HG03439 (cell line): ENCODE results near the gene MRPS21.

Source experiments
- ATAC-seq: cut with Tn5 transposase; IDR thresholded peaks from one replicate; pipeline ENCODE4 v1.9.1; 2021; ENCODE audit warnings: mild to moderate bottlenecking, moderate library complexity; ENCODE audit not compliant: unreplicated experiment

Gene MRPS21

DNA sequence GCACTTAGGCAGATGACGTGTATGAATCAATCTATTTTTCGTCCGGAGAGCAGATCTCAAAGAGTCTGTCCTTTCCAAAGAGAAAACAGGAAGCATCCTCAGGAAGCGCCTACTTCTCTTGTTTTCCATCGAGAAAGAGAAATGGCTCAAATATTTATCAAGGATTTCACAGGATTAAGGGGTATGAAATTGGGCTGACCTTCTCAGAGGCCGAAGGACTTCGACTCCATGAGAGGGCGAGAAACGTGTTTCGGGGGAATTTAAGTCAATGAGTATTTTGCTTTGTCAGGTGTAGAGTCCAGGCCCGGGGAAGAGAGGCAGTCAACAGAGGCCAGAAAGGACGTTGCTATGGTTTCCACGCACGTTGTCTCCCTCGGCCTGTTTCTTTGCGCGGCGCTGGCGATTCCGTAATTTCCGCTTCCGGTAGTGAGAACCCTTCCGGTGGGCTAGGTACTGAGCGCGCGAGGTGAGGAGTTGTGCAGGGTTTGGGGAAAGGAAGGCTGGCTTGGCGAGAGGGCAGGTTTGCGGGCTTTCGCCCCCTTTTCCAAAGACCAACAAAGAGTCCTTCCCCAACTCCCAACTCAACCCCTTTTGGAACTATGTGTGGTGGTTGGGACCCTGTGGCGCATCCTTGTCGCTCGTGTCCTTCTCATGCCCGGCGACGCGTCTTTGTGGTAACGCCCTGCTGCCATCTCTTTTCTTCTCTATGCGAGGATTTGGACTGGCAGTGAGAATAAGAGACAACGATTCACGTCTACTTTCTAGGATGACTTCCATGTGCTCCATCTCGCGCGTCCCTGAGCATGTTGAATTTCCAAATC is at the start of gene MRPS21:
TSS of gene MRPS21 (plus strand) at position 429 of the 821 bp plus-strand sequence. CDS start 506 bp downstream, outside the sequence.
- peak; percentile 89 for ATAC-seq

DNA sequence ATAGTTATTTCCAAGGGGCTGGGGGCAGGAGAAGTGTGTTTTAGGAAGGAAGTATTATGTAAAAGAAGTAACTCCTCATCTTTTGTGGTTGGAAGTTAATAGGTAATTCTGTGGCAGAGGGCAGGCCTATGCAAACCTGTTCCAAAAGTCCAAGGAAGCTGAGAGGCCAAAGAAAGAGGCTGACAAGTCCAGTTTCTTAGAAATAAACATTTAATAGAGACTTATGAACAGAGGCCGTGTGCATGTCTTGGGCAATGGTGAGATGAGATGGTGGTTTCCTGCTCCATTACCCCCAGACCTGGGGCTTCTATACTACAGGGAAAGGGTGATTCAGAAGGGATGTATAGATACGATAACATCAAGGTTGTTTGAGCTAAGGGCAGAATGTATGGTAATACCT is 43.7 kb upstream of the MRPS21 start:
- no peak for ATAC-seq

DNA sequence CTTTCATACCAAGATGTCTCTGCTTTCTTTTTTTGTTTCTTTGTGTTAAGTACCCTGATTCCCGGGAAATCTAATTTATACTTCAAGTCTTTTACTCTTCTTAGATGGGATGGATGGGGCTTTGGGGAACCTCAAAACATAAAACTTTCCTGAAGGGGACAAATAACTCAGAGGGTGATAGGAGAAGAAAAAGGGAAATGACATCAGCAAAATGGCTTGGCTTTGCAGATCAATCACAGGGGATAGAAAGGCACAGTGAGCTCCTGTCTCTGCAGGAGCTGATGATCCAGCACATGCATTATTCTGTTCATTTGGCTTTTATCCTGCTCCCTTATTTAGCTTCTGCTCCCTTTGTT is 37.5 kb upstream of the MRPS21 start:
- no peak for ATAC-seq

DNA sequence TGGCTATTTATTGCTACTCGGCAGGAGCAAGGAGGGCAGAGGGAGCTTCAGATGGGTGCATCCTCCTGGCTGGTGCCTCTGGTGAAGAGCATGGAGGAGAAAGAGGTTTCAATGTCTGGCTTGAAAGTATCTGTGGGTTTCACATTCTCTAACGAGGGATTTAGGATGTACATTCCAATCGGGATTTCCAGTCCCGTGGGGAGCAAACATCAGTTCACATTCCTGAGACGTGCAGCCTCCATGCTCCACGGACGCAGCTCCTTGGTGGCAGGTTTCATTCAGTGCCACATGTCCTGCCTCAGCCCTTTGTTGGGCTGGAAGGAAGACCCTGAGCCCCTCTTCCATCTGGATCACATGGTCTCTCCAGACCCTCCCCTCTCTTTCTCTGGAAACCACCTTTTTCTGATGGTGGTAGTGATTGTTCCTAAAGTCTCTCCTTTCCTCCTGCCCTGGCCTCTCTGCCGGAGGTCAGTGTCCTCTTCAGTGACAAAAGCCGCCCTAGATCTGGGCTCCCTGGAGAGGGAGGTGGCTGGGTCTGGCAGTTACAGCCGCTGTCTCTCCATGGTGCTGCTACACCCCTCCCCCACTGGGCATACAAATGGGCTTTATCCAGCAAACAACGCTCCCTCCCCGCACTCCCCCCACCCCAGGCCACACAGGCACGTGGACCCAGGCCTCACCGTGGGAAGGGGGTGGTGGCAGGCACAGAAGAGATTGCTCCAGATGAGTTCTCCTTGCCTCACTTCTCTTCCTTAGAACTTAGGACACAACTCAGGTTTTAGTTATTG is 36.9 kb upstream of the MRPS21 start:
- no peak for ATAC-seq

DNA sequence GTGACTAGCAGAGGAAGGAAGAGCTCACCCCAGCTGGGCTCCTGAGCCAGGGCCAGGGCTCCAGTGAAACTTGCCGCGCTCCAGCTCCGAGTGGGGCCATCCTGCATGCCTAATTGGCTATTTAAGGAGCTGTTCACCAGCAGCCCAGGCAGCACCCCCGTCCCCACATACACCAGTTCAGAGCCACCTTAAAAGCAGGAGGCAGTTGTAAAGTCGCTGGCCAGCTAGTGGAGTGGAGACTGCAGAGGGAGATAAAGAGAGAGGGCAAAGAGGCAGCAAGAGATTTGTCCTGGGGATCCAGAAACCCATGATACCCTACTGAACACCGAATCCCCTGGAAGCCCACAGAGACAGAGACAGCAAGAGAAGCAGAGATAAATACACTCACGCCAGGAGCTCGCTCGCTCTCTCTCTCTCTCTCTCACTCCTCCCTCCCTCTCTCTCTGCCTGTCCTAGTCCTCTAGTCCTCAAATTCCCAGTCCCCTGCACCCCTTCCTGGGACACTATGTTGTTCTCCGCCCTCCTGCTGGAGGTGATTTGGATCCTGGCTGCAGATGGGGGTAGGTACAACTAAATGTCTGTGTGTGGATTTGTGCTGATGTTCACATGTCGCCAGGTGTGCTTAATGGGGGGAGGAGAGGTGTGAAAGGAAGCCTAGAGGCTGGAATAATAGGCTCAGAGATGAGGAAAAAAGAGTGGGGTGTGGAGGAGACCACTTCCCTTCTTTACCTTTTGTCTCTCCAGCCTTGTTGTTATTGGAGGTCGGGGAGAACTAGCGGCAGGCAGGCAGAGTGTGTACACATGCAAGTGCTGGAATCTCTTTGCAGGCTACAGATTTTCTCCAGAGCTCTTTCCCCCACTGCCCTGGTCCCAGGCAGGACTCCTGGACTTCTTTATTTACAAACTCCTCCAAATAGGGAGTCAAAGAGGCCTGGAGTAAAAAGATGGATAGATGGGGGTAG is 35.8 kb upstream of the MRPS21 start, which contains the start of gene CA14:
TSS of gene CA14 (plus strand) at position 151 of the 962 bp plus-strand sequence. CDS start at position 506, 355 bp downstream.
- ATAC-seq: no peak

DNA sequence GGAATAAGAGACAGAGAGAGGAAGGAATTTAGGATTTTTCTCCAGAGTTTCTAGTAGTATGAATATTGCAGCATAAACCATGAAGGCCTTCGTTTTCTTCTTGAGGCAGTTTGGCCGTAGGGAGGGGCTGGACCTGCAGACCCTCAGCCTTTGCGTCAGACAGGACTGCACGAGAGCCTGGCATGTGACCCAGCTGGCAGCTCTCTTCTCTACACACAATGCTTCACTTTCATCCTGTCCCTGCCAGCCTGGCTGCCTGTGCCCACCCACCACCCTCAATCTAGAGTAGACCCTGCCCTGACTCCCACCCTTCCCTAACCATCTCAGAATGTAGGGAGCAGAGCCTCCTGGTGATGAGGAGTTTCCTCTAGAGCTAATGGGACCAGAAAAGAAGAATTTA is 34.4 kb upstream of the MRPS21 start:
- ATAC-seq: no peak

DNA sequence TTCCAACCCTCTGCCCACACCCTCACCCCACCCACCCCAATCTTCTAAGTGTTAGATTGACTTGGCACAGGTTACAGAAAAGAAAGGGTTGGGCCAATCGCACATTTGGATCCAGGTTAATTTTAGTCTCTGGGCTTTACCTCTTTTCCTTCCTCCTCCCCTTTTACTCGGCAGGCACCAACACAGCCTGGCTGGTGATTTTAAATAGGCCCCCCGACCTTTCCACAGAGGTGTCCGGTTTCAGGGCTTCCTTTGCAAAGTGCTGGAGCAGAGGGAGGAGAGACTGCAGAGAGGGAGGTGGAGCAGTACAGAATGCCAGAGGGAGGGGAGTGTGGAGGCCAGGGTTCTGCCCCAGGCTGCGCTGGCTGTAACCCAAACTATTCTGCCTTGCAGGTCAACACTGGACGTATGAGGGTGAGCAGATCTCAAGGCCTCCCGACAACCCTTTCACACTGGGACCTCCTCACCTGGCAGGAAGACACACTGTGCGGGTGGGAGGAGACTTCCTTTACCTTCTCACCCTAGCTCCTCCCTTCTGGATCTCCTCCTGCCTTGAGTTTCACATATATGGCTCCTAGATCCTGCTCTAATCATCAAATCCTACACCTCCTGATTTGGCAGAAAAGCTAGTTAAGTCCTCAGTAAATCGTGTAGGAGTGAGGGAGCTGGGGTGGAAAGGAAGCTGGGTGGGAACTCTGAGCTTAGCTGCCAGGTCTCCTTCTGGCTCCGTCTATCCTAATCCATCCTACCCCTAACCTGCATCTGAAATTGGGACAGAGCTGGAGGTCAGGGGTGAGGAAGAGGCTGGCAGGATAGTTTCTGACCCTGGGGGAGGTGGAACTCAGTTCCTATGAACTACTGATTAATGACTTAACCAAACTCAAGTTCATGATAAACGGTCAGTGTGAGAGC is 33.6 kb upstream of the MRPS21 start:
- ATAC-seq: no peak

DNA sequence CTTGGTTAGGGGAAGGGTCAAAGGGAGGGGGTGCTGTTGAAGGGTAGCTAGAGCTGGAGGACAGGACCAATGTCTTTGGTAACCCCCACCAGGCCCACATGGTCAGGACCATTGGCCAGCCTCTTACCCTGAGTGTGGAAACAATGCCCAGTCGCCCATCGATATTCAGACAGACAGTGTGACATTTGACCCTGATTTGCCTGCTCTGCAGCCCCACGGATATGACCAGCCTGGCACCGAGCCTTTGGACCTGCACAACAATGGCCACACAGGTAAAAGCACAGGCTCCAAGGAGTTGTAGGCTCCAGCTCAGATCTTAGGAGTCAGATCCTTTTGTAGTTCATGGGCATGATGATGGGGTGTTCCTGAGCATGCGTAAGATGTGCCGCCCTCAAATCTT is 32.3 kb upstream of the MRPS21 start:
- ATAC-seq: no peak

DNA sequence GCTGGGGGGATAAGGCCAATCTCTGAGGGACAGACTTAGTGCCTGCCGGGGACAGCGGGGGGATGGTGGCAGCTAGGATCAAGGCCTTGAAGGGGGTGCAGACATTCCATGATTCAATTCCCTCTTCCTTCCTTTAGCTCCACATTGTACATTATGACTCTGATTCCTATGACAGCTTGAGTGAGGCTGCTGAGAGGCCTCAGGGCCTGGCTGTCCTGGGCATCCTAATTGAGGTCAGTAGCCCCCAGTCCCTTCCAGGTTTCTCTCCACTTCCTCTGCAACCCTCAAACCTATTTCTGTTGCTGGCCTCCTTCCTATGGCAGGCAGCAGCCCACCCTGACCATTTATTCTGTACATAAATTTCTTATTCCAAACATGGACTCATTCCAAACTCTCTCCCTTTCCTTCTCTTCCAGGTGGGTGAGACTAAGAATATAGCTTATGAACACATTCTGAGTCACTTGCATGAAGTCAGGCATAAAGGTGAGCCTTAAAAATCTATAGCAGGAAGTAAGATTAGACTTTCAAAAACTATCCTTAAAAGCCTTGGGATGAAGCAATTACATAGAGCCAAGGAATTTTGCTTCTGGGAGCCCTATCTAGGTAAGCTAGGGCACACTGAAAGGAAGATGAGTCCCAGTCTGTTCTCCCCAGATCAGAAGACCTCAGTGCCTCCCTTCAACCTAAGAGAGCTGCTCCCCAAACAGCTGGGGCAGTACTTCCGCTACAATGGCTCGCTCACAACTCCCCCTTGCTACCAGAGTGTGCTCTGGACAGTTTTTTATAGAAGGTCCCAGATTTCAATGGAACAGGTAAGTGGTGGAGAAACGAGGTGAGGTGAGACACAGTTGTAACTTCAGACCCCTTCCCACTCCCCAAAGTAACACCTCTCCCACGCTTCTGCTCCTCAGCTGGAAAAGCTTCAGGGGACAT is 31.0 kb upstream of the MRPS21 start:
- no peak for ATAC-seq

DNA sequence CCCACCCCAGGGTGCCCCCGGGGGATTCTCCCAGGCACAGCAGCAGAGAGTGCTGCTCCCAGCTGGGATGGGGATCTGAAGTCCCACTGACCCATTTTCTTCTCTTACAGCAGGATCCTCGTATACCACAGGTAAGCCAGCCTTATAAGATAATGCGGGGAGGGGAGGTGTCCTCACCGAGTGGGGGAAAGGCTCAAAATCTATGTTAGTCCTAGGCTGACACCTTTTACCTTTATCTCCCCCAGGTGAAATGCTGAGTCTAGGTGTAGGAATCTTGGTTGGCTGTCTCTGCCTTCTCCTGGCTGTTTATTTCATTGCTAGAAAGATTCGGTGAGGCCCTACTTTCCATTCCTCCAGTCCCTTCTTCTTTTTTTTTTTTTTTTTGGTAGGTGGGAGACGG is 30.1 kb upstream of the MRPS21 start:
- no peak for ATAC-seq

DNA sequence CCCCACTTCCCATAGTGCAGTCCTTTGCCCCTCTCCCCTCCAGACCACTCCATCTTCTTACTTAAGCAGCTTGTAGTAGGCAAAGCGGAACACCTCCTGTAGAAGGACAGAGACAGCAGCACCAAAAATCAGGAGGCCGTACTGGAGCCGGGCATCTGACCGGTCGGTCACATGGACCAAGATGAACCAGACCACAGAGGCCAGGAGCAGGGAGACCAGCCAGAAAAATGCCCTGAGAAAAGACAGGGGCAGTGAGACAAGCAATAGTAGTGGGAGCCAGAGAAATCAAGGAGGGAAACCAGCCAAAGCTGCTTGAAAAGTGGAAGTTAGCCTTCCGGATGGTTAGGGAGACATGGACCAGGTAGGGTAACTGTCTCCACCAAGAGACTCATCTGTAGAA is 25.8 kb upstream of the MRPS21 start:
- no peak for ATAC-seq

DNA sequence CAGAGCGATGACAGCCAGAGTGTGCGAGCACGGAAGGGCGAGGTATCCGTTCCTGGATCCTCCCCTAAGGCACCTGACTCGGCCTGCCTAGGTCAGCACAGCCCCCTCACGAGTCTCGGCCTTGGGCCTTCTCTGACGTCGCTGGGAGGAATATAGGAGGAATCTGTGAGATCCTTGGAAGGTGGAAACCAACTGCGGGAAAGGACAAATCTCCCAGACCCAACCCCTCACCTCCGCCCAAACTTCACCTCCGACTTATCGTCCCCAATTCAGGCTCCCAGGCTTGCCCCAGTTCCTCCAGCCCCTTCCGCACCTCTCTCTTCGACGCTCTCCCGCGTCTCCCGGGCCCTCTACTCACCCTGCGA is 25.3 kb upstream of the MRPS21 start:
- peak; percentile 14 for ATAC-seq

DNA sequence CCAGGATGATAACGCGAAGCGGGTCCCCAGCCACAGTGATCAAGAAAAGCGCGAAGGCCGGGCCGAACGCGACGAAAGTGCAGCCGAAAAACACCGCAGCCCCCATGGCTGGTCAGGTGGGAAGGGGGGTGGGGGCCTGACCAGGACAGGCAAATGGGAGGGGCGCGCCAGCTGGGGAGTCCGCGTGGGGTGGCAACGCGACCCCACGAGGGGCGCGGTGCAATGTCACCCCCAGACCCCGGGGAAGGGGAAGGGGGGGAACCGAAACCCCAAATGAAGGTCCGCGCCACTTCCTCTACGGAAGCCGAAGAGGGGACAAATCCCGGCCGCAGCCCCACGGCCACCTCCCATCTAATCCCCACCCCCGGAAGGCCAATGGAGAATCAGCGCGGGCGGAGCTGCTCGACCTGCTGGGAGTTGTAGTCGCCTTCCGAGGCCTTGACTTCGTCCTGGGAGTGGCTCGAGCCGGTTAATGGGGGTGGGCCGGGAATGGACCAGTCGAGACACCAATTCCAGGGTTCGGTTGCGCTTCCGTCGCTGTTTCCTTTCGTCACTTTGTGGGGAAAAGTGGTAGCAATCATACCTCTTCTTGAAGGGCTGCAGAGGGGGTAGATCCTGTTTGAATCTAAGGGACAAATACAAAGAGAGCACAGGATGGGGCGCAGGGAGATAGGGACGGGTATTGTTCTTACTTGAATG is 24.8 kb upstream of the MRPS21 start, which contains the start of gene APH1A:
TSS of gene APH1A (minus strand) at position 312 of the 699 bp plus-strand sequence. CDS start at position 106, 206 bp downstream.
- peak; percentile 91 for ATAC-seq

DNA sequence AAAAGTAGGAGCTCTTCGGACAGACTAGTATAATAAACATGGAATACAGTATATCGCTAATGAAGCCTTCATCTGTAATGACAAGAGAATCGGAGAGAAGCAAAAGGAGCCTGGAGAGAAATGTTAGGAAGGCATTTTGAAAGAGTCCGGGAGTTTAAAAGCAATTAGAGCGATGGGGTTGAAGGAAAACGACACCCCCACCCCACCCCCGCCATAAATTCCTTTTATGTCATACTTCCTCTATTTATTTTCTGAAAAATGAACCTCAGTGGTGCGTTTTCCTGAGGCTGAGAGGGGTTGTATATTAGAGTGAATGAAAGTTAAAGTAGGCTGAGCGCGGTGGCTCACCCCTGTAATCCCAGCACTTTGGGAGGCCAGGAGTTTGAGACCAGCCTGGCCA is 24.2 kb upstream of the MRPS21 start:
- no peak for ATAC-seq

DNA sequence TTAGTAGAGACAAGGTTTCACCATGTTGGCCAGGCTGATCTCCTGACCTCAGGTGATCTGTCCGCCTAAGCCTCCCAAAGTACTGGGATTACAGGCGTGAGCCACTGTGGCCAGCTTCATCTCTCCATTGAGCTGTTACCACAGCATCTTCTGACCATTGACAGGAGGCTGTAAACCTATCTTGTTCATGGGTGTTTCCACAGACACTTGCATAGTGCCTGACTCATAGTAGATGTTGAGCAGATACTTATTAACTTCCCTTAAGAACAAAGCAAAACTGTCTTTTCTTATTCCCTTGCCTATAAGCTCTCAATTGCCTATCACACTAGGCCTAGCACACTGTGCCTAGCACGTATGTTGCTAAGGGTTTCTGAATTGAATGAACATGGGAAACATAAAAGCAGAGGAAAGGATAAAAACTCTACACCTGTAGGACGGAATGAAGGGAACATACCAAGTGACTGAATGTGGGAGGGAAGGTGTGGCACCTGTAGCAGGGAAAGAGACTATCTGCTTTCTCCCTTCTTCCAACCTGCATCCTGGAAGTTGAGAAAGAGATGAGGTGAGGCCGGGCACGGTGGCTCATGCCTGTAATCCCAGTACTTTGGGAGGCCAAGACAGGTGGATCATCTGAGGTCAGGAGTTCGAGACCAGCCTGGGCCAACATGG is 22.2 kb upstream of the MRPS21 start:
- no peak for ATAC-seq

DNA sequence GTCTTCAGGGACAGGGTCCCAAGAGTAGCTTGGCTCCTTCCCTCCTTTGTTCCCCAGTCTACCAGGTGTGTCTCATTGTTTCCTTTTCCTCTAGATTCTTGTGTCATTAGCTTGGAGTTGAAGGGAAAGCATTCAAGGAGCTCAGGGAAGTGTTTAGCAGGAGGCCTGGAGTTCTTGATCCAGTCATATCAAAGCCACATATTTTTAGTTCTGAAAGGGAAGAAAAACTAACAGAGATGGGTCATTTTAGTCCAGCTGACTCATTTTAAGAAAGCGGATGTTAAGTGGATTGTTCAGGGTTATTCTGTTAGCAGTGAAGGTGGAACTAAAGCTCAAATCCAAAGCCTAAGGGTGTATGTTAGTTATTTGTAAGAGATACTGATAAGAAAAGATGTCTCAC is 20.4 kb upstream of the MRPS21 start:
- no peak for ATAC-seq

DNA sequence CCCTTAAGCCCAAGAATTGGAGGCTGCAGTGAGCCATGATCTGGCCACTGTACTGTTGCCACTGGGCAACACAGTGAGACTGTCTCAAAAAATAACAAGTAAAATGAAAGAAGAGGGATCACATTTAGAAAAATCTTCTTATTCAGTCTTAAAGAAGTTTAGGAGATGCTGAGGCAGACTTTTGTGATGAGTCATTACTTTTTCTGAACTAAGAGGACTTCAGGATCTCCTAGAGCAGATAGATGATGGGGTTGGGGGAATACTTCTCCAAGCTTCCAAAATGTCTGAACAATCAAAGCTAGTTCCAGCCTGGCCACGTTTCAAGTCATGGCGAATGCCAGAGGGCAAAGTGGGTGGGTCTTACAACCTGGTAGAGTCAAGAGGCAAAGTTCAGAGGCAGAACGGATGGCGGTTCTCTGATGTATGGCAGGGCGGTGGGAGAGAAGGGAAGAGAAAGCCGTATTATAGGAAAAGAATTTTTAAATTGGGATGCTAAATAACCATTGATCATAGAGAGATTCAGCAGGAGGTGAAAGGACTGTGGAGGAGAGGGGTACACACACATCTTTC is 13.4 kb upstream of the MRPS21 start:
- ATAC-seq: no peak
